Esophagus muscularis mucosa (tissue), 4 donors: ENCODE results near the gene ANKS1A.

Experiments
- EP300 ChIP-seq: sonication (generic); formaldehyde crosslinking; IDR thresholded peaks from one replicate; pipeline ENCODE4 v1.6.1; 2017; ENCODE audit warnings: antibody characterized with exemption
- POLR2A ChIP-seq: fragments of 450-650 bp; IDR thresholded peaks from one replicate; pipeline ENCODE4 v1.6.1; 2017; ENCODE audit warnings: antibody characterized with exemption, moderate library complexity, mild to moderate bottlenecking, low read depth
- TF ChIP-seq, protein P1 (sequence below), 3 experiments: fragments of 200-600 bp in 2 of 3; fragments of 450-650 bp in 1 of 3; sonication (generic) in 2 of 3; IDR thresholded peaks; one replicate each; pipeline ENCODE4 v1.5.1; 2017 to 2019; ENCODE audit warnings: antibody characterized with exemption in 3 of 3, mild to moderate bottlenecking in 2 of 3, moderate library complexity in 1 of 3

DNA sequence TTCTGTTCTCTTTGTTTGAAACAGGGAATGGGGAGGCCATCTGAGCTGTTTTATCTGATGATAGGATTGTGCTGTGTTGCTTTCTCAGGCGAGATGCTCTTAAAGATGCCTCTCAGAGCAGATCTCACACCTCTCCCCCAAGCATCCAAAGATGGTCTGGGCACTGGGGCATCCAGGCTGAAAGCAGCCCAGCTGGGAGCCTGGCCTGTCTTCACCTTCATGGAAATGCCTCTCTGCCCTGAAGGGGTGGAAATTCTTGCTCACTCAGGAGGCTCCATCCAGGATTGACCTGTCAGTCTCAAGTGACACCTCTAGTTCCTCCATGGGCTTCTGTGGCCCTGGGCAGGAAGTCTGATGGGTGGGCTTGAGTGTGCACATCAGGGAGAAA, 165.7 kb downstream of the ANKS1A start:
- TF ChIP-seq POLR2A (no peak), EP300 (no peak)
- TF ChIP-seq, protein P1, sequence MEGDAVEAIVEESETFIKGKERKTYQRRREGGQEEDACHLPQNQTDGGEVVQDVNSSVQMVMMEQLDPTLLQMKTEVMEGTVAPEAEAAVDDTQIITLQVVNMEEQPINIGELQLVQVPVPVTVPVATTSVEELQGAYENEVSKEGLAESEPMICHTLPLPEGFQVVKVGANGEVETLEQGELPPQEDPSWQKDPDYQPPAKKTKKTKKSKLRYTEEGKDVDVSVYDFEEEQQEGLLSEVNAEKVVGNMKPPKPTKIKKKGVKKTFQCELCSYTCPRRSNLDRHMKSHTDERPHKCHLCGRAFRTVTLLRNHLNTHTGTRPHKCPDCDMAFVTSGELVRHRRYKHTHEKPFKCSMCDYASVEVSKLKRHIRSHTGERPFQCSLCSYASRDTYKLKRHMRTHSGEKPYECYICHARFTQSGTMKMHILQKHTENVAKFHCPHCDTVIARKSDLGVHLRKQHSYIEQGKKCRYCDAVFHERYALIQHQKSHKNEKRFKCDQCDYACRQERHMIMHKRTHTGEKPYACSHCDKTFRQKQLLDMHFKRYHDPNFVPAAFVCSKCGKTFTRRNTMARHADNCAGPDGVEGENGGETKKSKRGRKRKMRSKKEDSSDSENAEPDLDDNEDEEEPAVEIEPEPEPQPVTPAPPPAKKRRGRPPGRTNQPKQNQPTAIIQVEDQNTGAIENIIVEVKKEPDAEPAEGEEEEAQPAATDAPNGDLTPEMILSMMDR (IDR thresholded peaks at IDR 0.05): no peak
